ENCODE measurements around the gene CHN1.
A peak's percentile ranks its signal among the peaks of the same experiment; 100 is the strongest.

Gene CHN1

GRCh38 chr2:175004980-175005732, at the start of gene CHN1:
Gene CHN1, minus strand, starts transcription at chr2:175005381. Its CDS starts 469 bp downstream, at chr2:175004912.
- DNase-seq = peak; percentile 95

- DNase-seq = no peak
Measured at GRCh38 chr2:175054340-175054739, 49.2 kb upstream of the CHN1 start.

GRCh38 chr2:175049661-175050060, 44.5 kb upstream of the CHN1 start:
- no peak for DNase-seq

- no peak for DNase-seq
Measured at GRCh38 chr2:175048275-175048674, 43.1 kb upstream of the CHN1 start.

GRCh38 chr2:175039490-175039889, 34.3 kb upstream of the CHN1 start:
- no peak for DNase-seq

- DNase-seq = no peak
Measured at GRCh38 chr2:175039031-175039430, 33.9 kb upstream of the CHN1 start.

GRCh38 chr2:175037941-175038340, 32.8 kb upstream of the CHN1 start:
- no peak for DNase-seq

GRCh38 chr2:175036582-175037018, 31.4 kb upstream of the CHN1 start:
- peak; percentile 59 for DNase-seq

- DNase-seq = no peak
Measured at GRCh38 chr2:175035806-175036205, 30.6 kb upstream of the CHN1 start.

GRCh38 chr2:175034716-175035115, 29.5 kb upstream of the CHN1 start:
- DNase-seq = no peak

- peak; percentile 64 for DNase-seq
Measured at GRCh38 chr2:175030380-175031271, 25.4 kb upstream of the CHN1 start.

- no peak for DNase-seq
Measured at GRCh38 chr2:175027755-175028154, 22.6 kb upstream of the CHN1 start.

- no peak for DNase-seq
Measured at GRCh38 chr2:175026385-175026784, 21.2 kb upstream of the CHN1 start.

GRCh38 chr2:175025946-175026345, 20.8 kb upstream of the CHN1 start:
- DNase-seq = no peak

- DNase-seq = no peak
Measured at GRCh38 chr2:175025233-175025632, 20.1 kb upstream of the CHN1 start.

- no peak for DNase-seq
Measured at GRCh38 chr2:175022923-175023322, 17.7 kb upstream of the CHN1 start.

- DNase-seq = no peak
Measured at GRCh38 chr2:175019566-175020327, 14.6 kb upstream of the CHN1 start.

GRCh38 chr2:175017618-175018414, 12.6 kb upstream of the CHN1 start:
- no peak for DNase-seq

- no peak for DNase-seq
Measured at GRCh38 chr2:175015340-175015739, 10.2 kb upstream of the CHN1 start.

- DNase-seq = no peak
Measured at GRCh38 chr2:175012516-175012915, 7.3 kb upstream of the CHN1 start.

- DNase-seq = peak; percentile 21
Measured at GRCh38 chr2:175011505-175011904, 6.3 kb upstream of the CHN1 start.

GRCh38 chr2:175010848-175011254, 5.7 kb upstream of the CHN1 start:
- peak; percentile 91 for DNase-seq
